ENCODE measurements around the gene ALKBH8.

Gene ALKBH8

DNA sequence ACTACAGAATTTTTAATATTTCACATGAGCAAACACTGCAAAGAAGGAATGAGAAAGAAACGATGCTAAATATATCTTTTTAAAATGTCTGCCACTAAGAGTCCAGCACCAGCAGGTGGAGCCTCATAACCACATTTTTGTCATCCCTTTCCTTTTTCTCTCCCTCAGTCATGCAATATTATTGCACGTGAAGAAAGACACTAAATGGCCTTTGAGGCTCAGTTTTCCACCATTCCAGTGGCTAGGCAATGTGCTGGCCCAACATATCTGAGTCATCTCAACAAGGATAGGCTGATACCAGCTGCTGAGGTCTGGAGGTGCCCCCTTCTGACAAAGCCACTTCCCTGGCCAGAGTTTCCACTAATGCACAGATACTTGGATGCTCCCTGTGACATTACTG is 1.8 kb downstream of the ALKBH8 start:
- TF ChIP-seq, protein P1, sequence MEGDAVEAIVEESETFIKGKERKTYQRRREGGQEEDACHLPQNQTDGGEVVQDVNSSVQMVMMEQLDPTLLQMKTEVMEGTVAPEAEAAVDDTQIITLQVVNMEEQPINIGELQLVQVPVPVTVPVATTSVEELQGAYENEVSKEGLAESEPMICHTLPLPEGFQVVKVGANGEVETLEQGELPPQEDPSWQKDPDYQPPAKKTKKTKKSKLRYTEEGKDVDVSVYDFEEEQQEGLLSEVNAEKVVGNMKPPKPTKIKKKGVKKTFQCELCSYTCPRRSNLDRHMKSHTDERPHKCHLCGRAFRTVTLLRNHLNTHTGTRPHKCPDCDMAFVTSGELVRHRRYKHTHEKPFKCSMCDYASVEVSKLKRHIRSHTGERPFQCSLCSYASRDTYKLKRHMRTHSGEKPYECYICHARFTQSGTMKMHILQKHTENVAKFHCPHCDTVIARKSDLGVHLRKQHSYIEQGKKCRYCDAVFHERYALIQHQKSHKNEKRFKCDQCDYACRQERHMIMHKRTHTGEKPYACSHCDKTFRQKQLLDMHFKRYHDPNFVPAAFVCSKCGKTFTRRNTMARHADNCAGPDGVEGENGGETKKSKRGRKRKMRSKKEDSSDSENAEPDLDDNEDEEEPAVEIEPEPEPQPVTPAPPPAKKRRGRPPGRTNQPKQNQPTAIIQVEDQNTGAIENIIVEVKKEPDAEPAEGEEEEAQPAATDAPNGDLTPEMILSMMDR (conservative IDR thresholded peaks at IDR 0.05; ENCODE audit: low read depth, low read length) = peak; percentile 71
- no peak for DNase-seq (ENCODE audit: low read depth)
- H3K4me3 ChIP-seq (ENCODE audit: low read length) = no peak overlapping the region

DNA sequence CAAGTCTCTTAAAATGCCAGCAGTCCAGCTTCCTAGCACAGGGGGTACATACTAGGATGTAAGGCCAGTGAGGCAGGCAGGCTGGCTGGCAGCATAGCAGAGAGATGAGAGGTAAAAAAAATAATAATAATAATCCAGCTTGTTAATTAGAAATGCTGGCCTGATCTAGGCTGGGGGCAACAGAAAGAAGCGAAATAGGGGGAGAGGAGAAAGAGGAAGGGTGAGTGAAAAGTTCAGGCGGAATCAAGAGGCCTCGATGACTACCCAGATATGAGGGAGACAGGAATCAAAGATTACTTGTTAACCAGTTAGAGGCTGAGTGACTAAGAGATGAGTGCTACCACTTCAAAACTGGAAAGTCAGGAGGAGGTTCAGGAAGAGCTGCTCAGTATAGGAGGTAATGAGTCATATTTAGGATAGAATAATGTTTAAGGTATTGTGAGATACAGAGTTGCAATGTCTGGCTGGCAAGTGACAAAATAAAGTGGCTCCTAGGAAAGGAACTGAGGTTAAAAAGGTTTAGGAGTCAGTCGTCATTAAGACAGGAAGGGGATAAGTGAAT is 2.8 kb downstream of the ALKBH8 start:
- H3K4me3 ChIP-seq (ENCODE audit: low read length) = no peak overlapping the region
- TF ChIP-seq, protein P1 (conservative IDR thresholded peaks at IDR 0.05; ENCODE audit: low read depth, low read length) = no peak
- DNase-seq (ENCODE audit: low read depth) = no peak

DNA sequence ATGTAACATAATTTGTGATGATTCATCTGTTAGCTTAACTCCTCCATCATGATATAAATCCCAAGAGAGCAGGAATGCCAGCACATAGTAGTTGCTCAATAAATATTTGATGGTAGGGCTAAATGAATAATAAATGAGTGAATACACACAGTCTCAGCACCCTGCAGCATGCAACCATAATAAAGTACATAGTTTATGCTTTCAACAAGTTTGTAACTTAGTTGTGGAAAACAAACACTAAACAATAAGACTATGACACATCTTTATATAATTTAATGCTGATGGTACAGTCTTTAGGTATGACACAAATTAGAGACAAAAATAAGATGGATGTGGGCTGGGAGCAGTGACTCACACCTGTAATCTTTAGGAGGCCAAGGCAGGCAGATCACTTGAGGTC is 3.8 kb downstream of the ALKBH8 start:
- DNase-seq (ENCODE audit: low read depth) = no peak
- no peak overlapping the region for H3K4me3 ChIP-seq (ENCODE audit: low read length)
- TF ChIP-seq, protein P1 (conservative IDR thresholded peaks at IDR 0.05; ENCODE audit: low read depth, low read length) = no peak

DNA sequence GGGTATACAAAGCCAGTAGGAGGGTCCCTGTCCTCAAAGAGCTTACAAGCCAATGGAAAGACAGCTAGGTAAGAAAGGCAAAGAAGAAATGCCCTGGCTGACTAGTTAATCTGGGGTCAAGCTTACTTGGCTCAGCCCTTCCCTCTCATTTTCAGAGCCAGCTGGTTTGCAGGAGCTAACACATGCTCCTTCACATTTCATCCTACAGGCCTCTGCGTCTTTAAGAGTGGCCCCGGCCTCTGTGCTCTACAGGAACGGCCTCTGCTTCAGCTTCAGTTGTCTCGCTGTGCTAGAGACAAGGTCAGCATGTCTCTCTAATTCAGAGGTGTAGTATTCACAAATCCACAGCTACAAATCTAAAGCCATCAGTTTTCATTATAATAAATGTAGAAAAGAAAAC is 15.2 kb downstream of the ALKBH8 start:
- H3K4me3 ChIP-seq (ENCODE audit: low read length) = no peak overlapping the region
- TF ChIP-seq, protein P1 (conservative IDR thresholded peaks at IDR 0.05; ENCODE audit: low read depth, low read length) = no peak
- no peak for DNase-seq (ENCODE audit: low read depth)

DNA sequence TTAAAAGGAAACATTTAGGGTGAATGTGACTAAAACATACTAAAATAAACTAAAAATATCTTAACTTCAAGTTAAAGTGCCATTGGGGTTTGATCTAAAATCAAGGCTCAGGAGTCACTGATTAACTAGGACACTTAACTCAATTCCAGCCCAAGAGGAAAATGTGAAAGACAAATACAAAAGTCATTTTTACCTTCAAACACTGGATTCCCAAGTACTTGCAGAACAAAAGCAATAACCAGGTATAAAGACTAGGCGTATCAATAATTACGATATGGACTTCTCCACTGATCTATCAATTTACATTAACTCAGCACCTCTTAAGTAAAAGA is 15.6 kb downstream of the ALKBH8 start:
- DNase-seq (ENCODE audit: low read depth) = no peak
- H3K4me3 ChIP-seq (ENCODE audit: low read length) = no peak overlapping the region
- TF ChIP-seq, protein P1 (conservative IDR thresholded peaks at IDR 0.05; ENCODE audit: low read depth, low read length) = no peak

DNA sequence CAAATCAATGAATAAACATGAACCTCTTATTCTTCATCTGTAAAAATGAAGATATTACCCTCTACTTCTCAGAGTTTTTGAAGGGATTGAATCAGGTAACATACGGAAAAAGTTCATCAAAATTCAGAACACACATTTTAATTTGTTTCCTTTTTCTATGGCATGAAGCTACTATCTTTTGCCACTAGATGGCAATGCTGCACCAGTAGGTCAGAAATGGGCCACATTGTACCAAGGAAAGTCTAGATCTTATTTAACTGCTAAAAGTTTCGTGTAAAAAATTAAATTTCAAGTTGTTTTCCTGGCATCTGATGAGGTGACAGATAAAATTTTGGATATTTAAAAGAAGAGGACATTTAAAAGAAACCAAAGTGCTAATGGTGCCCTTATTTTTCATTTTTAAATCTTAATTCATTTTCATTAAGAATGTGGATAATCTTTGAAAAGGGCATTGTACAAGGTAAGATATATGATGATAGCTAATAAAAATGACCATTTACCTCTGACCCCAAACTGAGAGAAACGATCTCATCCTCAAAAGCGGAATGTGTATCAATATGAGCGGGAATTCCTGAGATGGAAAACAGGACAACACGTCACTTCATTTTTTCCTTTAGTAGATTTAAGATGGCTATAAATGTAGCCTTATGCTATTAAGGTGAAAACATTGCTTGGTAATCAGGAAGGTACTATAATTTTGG is 16.1 kb downstream of the ALKBH8 start:
- H3K4me3 ChIP-seq (ENCODE audit: low read length) = no peak overlapping the region
- DNase-seq (ENCODE audit: low read depth) = no peak
- TF ChIP-seq, protein P1 (conservative IDR thresholded peaks at IDR 0.05; ENCODE audit: low read depth, low read length) = peak; percentile 90

DNA sequence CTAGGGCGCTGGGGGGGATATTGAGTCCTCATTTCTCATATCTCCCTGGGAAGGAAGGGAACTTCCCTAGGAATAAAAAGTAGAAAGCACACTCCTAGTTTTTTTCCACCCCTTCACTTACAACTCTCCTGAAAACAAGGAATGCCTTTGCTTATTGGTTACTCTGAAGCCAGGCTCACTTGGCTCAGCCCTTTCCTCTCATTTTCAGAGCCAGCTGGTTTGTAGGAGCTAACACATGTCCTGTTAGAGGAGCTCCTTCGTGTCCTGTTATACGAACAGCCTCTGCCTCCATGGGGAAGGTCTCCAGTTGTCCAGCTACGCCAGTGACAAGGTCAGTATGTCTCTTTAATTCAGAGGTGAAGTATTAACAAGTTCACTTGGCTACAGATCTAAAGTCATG is 17.6 kb downstream of the ALKBH8 start:
- DNase-seq (ENCODE audit: low read depth) = no peak
- TF ChIP-seq, protein P1 (conservative IDR thresholded peaks at IDR 0.05; ENCODE audit: low read depth, low read length) = no peak
- no peak overlapping the region for H3K4me3 ChIP-seq (ENCODE audit: low read length)
